ENCODE results near the gene COL7A1. TPM values are rescaled to one million over a fixed set of nuclear protein-coding genes. Genes with fewer than 3 reads are reported as not detected.
"Not testable (repeated sequence)": the region's sequence is repeated elsewhere in the genome, so short reads cannot be mapped to it uniquely, and the experiment has no call there.

COL7A1 gene
- total RNA-seq, 4 donors from 2014 or later = 0.66 to 1.7 (median 1.1) TPM

GRCh38 chr3:48535578-48535977 is 59.6 kb downstream of the COL7A1 start:
- no peak for TF ChIP-seq CTCF (IDR thresholded peaks at IDR 0.05 in 4 of 5, conservative IDR thresholded peaks at IDR 0.05 in 1 of 5)
- TF ChIP-seq POLR2A (IDR thresholded peaks at IDR 0.05) = no peak
- no peaks in the 10 kb centered on the region for H3K36me3 ChIP-seq
- intact Hi-C loops (cut with DNase I; ENCODE audit: low total_unique reads) (no loop called here), in situ Hi-C loops (cut with MboI; ENCODE audit: low sequenced_read_pairs in 4 of 4) (no loop called here)
- H3K4me1 ChIP-seq = no peaks in the 10 kb centered on the region
- H3K9me3 ChIP-seq = no peaks in the 10 kb centered on the region
- DNase-seq (no peak), ATAC-seq (no peak)
- no peaks in the 10 kb centered on the region for H3K27me3 ChIP-seq
- H3K27ac ChIP-seq = no peak overlapping the region
- no peak overlapping the region for H3K4me3 ChIP-seq

GRCh38 chr3:48532977-48533337 is 62.2 kb downstream of the COL7A1 start:
- intact Hi-C loops (cut with DNase I; ENCODE audit: low total_unique reads) = no loop called here

GRCh38 chr3:48532271-48532976 is 62.7 kb downstream of the COL7A1 start:
- no peaks in the 10 kb centered on the region for H3K27me3 ChIP-seq
- H3K27ac ChIP-seq = no peak overlapping the region
- H3K4me3 ChIP-seq = no peak overlapping the region
- H3K36me3 ChIP-seq = no peaks in the 10 kb centered on the region
- in situ Hi-C loops (cut with MboI; ENCODE audit: low sequenced_read_pairs in 4 of 4) (no loop called here), intact Hi-C loops (cut with DNase I; ENCODE audit: low total_unique reads) (no loop called here)
- H3K9me3 ChIP-seq = no peaks in the 10 kb centered on the region
- TF ChIP-seq POLR2A (IDR thresholded peaks at IDR 0.05) = no peak
- no peak for TF ChIP-seq CTCF (IDR thresholded peaks at IDR 0.05 in 4 of 5, conservative IDR thresholded peaks at IDR 0.05 in 1 of 5)
- DNase-seq (no peak), ATAC-seq (no peak)
- no peaks in the 10 kb centered on the region for H3K4me1 ChIP-seq

More at GRCh38 chr3:48532977-48533337, 62.2 kb downstream of the COL7A1 start:
- DNase-seq = no peak
- Histone ChIP-seq H3K27me3 (no peaks in the 10 kb centered on the region), H3K27ac (no peak overlapping the region), H3K9me3 (no peaks in the 10 kb centered on the region), H3K4me3 (no peak overlapping the region), H3K36me3 (no peaks in the 10 kb centered on the region), H3K4me1 (no peaks in the 10 kb centered on the region)
- in situ Hi-C loops (cut with MboI; ENCODE audit: low sequenced_read_pairs in 4 of 4) = no loop called here
- ATAC-seq = no peak
- TF ChIP-seq CTCF (IDR thresholded peaks at IDR 0.05 in 4 of 5, conservative IDR thresholded peaks at IDR 0.05 in 1 of 5) (no peak), POLR2A (IDR thresholded peaks at IDR 0.05) (no peak)

GRCh38 chr3:48530701-48531100 is 64.4 kb downstream of the COL7A1 start:
- H3K4me1 ChIP-seq; in situ Hi-C loops (cut with MboI; ENCODE audit: low sequenced_read_pairs in 4 of 4); H3K27me3 ChIP-seq; H3K4me3 ChIP-seq; ATAC-seq; intact Hi-C loops (cut with DNase I; ENCODE audit: low total_unique reads); H3K9me3 ChIP-seq; DNase-seq; H3K27ac ChIP-seq; H3K36me3 ChIP-seq: not testable (repeated sequence)

GRCh38 chr3:48528754-48529153 is 66.4 kb downstream of the COL7A1 start:
- Histone ChIP-seq H3K4me1 (no peaks in the 10 kb centered on the region), H3K36me3 (no peaks in the 10 kb centered on the region), H3K27me3 (no peaks in the 10 kb centered on the region), H3K27ac (no peak overlapping the region), H3K9me3 (no peaks in the 10 kb centered on the region), H3K4me3 (no peak overlapping the region)
- DNase-seq (no peak), ATAC-seq (peak in 1 of 2 donors; percentile 11)
- no peak for TF ChIP-seq CTCF (IDR thresholded peaks at IDR 0.05 in 4 of 5, conservative IDR thresholded peaks at IDR 0.05 in 1 of 5)
- intact Hi-C loops (cut with DNase I; ENCODE audit: low total_unique reads) (no loop called here), in situ Hi-C loops (cut with MboI; ENCODE audit: low sequenced_read_pairs in 4 of 4) (no loop called here)

All from gastrocnemius medialis (tissue), 4 donors.